ENCODE results near the gene SIT1.

The SIT1 gene

DNA sequence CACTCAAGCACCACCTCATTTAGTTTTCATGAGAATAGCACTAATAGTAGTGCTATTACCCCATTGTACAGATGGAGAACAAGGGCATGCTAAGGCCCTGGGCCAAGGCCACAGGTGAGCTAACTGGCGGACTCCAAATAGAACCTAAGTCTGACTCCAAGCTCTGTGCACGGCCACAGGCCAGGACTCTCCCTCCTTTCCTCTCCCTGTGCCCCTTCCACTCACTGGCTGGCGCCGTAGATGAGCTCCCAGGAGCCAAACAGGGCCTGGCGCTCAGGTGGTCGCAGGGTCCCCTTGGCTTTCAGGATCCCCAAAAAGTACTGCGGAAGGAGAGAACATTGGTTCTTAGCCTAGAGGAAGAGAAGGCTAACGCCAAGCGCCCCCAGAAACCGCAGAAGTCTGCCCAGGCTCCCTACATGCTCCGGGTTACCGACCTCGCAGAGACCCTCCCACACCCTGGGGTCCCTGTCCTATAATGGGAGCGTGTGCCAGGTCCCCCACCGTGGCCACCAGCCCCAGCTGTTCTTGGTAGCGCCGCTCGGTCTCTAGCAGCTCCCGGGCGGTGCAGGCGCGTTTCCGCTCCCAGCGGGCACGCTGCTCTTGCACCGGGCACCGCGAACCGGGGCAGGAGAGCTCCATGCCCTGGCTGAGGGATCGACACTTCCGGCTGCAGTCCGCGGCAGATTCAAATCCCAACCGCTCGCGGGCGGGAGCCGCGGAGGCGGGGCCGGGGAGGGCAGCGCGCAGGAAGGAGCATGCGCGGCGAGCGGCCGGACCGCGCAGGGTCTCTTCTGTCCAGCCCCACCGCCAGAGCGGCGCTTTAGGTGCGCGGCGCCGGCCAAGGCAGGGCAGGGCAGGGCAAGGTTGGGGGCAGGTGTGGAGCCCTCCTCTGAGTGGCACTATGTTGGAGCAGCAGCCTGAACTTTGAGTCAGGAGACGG lies 14.1 kb upstream of the SIT1 start, which contains the start of gene ARHGEF39:
Gene ARHGEF39 (minus strand): TSS at position 665 of the 940 bp plus-strand sequence. CDS start 26 bp downstream, at position 639.
- DNase-seq (ENCODE audit: insufficient read length, low spot score) (peak; percentile 89), FAIRE-seq (peak; percentile 97)

DNA sequence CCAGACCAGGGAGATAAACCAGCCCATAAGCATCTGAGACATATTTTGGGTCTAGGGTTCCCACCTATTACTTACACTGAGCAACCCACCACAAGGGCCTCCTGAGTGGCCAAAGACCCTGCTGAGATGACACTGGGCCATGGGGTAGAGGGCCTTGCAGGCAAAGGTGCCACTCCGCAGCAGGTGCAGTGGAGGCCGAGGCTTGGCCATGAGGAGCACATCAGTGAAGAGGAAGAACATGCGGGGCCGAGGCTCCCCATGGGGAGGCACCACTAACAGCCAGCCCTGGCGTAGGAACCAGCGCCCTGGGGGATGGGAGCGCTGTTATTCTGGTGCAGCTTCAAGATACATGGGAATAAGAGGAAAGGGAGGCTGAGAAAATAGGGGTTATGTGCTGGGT lies 11.7 kb upstream of the SIT1 start:
- TF ChIP-seq POLR2AphosphoS5 (IDR thresholded peaks at IDR 0.05; ENCODE audit: low read depth, low read length) (no peak), SPI1 (IDR thresholded peaks at IDR 0.05; ENCODE audit: low read depth, low read length) (no peak), TAF1 (IDR thresholded peaks at IDR 0.05; ENCODE audit: low read depth, low read length) (no peak)
- DNase-seq (ENCODE audit: insufficient read length, low spot score) (no peak), FAIRE-seq (no peak)

More for the DNA sequence above, 14.1 kb upstream of the SIT1 start, which contains the start of gene ARHGEF39:
- TF ChIP-seq TAF1 (IDR thresholded peaks at IDR 0.05; ENCODE audit: low read depth, low read length), result no peak
- no peak for TF ChIP-seq PAX5 (IDR thresholded peaks at IDR 0.05; ENCODE audit: insufficient read depth, low read length, severe bottlenecking)
- TF ChIP-seq POLR2A (IDR thresholded peaks at IDR 0.05; ENCODE audit: low read depth, low read length), result no peak
- no peak for TF ChIP-seq POU2F2 (IDR thresholded peaks at IDR 0.05; ENCODE audit: low read depth, low read length)
- TF ChIP-seq POLR2AphosphoS5 (IDR thresholded peaks at IDR 0.05; ENCODE audit: low read depth, low read length), result peak; percentile 26; the same call in 1 of the 2 replicates
- no peak for TF ChIP-seq SPI1 (IDR thresholded peaks at IDR 0.05; ENCODE audit: low read depth, low read length)

DNA sequence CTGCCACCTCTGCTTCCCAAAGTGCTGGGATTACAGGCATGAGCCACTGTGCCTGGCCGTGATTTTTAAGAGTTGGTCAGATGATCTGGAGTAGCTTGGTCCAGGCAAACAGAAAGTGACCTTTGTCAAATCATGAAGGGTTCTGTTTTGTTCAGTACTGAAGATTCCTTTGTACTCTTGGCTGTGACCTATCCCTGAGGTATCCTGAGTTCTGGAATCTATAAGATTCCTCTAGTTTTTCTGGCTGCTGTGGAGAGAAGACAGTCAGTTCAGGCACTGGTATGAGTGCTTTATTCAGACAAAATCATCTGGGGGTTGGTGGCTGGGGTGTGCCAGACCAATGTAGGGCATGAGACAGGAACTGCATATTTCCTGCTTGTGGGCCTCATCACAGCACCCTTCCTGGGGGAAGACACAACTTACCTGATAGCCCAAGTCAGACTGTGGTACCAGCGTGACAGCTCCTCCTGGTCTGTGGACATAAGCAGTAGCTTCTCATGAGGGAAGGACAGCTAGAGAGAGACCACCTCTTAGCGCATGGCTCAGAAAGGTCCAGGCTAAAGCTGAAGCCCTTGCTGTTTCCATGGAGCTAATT lies 11.1 kb upstream of the SIT1 start:
- FAIRE-seq, result no peak

DNA sequence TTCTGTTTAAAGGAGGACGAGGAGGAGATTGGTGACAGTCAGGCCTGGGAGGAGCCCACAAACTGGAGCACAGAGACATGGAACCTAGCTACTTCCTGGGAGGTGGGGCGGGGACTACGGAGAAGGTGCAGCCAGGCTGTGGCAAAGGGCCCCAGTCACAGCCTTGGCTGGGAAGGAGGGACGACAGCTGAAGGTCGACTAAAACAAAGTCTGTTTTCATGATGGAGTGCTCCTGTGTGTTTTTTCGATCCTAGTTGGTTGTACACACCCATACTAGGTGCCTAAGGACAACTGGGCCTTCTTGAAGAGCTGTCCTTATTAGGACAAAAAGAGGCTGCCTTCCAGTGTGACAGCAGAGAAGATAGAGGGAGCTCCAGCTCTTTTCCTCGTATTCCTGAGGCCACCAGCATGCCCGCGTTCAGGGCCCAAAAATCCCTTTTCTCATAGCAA lies 10.3 kb upstream of the SIT1 start:
- TF ChIP-seq TAF1 (IDR thresholded peaks at IDR 0.05; ENCODE audit: low read depth, low read length) (no peak), SPI1 (IDR thresholded peaks at IDR 0.05; ENCODE audit: low read depth, low read length) (no peak), POU2F2 (IDR thresholded peaks at IDR 0.05; ENCODE audit: low read depth, low read length) (no peak), POLR2AphosphoS5 (IDR thresholded peaks at IDR 0.05; ENCODE audit: low read depth, low read length) (no peak), POLR2A (IDR thresholded peaks at IDR 0.05; ENCODE audit: low read depth, low read length) (no peak), PAX5 (IDR thresholded peaks at IDR 0.05; ENCODE audit: insufficient read depth, low read length, severe bottlenecking) (no peak)
- FAIRE-seq, result no peak
- DNase-seq (ENCODE audit: insufficient read length, low spot score), result no peak

More for the DNA sequence above, 11.1 kb upstream of the SIT1 start:
- DNase-seq (ENCODE audit: insufficient read length, low spot score), result no peak
- TF ChIP-seq POLR2AphosphoS5 (IDR thresholded peaks at IDR 0.05; ENCODE audit: low read depth, low read length) (no peak), TAF1 (IDR thresholded peaks at IDR 0.05; ENCODE audit: low read depth, low read length) (no peak), POLR2A (IDR thresholded peaks at IDR 0.05; ENCODE audit: low read depth, low read length) (no peak)

DNA sequence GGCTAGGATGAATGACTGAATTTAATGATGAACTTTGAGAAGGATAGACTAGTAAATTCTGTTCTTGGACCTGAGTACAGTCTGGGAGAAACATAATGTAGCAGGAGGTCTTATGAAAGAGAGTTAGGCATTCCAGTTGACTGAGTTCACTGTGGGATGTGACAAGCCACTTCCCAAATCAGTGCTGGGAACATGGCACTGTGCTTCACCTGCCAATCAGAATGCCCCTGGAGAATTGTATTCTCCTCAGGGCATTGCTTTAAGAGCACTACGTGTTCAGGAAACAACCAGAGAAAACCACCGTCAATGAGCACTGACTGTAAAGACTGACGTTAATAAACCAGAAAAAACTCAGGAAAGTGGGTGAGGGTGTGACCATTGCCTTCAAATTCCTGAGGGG lies 8.6 kb upstream of the SIT1 start:
- FAIRE-seq (peak; percentile 35), DNase-seq (ENCODE audit: insufficient read length, low spot score) (no peak)
- TF ChIP-seq TAF1 (IDR thresholded peaks at IDR 0.05; ENCODE audit: low read depth, low read length), result no peak
- no peak for TF ChIP-seq POLR2AphosphoS5 (IDR thresholded peaks at IDR 0.05; ENCODE audit: low read depth, low read length)
- TF ChIP-seq POLR2A (IDR thresholded peaks at IDR 0.05; ENCODE audit: low read depth, low read length), result no peak
- no peak for TF ChIP-seq POU2F2 (IDR thresholded peaks at IDR 0.05; ENCODE audit: low read depth, low read length)
- no peak for TF ChIP-seq PAX5 (IDR thresholded peaks at IDR 0.05; ENCODE audit: insufficient read depth, low read length, severe bottlenecking)
- no peak for TF ChIP-seq SPI1 (IDR thresholded peaks at IDR 0.05; ENCODE audit: low read depth, low read length)

DNA sequence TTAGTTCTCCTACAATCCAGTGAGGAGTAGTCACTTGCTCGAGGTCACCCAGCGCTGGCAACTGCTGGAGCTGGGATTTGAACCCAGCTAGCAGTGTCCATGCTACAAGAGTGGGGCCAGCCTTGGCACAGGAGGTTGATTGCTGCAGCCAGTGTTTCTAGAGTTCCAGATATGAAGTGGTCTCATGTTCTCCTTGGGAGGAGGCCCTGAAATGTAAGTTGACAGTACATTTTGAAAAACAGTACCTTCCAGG lies 8.2 kb upstream of the SIT1 start:
- no peak for FAIRE-seq
- no peak for DNase-seq (ENCODE audit: insufficient read length, low spot score)
- TF ChIP-seq TAF1 (IDR thresholded peaks at IDR 0.05; ENCODE audit: low read depth, low read length), result no peak
- no peak for TF ChIP-seq POU2F2 (IDR thresholded peaks at IDR 0.05; ENCODE audit: low read depth, low read length)
- TF ChIP-seq POLR2A (IDR thresholded peaks at IDR 0.05; ENCODE audit: low read depth, low read length), result no peak
- TF ChIP-seq SPI1 (IDR thresholded peaks at IDR 0.05; ENCODE audit: low read depth, low read length), result no peak
- TF ChIP-seq PAX5 (IDR thresholded peaks at IDR 0.05; ENCODE audit: insufficient read depth, low read length, severe bottlenecking), result no peak
- no peak for TF ChIP-seq POLR2AphosphoS5 (IDR thresholded peaks at IDR 0.05; ENCODE audit: low read depth, low read length)

DNA sequence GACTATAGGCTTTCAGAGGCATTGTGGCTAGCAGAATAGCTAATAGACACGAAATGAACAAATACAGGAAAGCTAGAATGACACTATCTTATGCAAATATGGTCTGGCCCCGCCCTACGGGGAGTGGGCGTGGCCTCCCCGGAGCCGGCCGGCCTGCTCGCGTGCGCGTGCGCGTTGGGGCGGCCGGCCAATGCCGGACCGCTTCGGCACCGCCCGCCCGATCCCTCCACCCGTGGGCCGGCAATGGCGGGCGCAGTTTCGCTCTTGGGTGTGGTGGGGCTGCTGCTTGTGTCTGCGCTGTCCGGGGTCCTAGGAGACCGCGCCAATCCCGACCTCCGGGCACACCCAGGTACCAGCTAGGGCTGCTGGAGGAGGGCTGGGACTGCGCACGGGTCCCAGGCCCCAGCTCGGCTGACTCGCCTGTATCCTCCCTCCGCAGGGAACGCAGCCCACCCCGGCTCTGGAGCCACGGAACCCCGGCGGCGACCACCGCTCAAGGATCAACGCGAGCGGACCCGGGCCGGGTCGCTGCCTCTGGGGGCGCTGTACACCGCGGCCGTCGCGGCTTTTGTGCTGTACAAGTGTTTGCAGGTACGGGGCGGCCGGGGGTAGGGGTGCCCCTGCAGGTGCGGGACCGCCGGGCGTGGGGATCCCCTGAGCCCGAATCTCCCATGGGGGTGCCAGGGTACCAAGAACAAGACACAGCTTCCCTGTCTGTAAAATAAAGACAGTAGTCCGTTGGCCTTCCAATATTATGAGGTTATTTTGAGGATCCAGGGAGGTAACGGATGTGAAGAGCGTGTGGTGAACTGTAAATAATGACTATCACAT lies 7.6 kb upstream of the SIT1 start, which contains the start of gene CCDC107:
Gene CCDC107 (plus strand): TSS at position 156 of the 831 bp plus-strand sequence. CDS start 88 bp downstream, at position 244.
- DNase-seq (ENCODE audit: insufficient read length, low spot score) (peak; percentile 88), FAIRE-seq (peak; percentile 97)
- TF ChIP-seq POLR2A (IDR thresholded peaks at IDR 0.05; ENCODE audit: low read depth, low read length) (peak; percentile 75), POU2F2 (IDR thresholded peaks at IDR 0.05; ENCODE audit: low read depth, low read length) (peak; percentile 94), SPI1 (IDR thresholded peaks at IDR 0.05; ENCODE audit: low read depth, low read length) (no peak), TAF1 (IDR thresholded peaks at IDR 0.05; ENCODE audit: low read depth, low read length) (0 out of 2 replicates have a peak, but pooled peaks have one; percentile 25), POLR2AphosphoS5 (IDR thresholded peaks at IDR 0.05; ENCODE audit: low read depth, low read length) (no peak), PAX5 (IDR thresholded peaks at IDR 0.05; ENCODE audit: insufficient read depth, low read length, severe bottlenecking) (no peak)

DNA sequence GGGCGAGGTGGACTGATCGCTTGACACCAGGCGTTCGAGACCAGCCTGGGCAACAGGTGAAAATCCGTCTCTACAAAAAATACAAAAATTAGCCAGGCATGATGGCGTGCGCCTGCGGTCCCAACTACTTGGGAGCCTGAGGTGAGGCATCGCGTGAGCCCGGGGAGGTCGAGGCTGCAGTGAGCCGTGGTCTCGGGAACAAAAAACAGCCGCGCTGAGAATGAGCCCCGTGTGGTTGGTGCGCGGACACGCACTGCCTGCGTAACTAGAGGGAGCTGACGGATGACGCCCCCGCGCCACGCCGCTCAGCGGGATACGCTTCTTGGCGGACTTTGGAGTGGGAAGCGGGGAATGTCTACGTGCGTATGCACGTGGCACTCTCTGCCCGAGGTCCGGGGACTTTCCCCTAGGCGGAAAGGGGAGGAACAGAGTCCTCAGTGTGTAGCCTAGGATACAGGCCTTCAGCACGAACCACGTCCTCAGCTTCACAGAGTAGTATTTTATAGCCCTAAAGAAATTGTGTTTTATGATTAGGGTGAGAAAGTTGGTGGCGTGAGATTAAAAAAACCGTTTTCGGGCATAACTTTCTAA lies 6.9 kb upstream of the SIT1 start, which contains the start of gene RMRP:
Gene RMRP (minus strand): TSS at position 474 of the 591 bp plus-strand sequence.
- FAIRE-seq, result no peak
- peak; percentile 70 for TF ChIP-seq SPI1 (IDR thresholded peaks at IDR 0.05; ENCODE audit: low read depth, low read length)
- TF ChIP-seq POU2F2 (IDR thresholded peaks at IDR 0.05; ENCODE audit: low read depth, low read length), result no peak
- no peak for TF ChIP-seq POLR2AphosphoS5 (IDR thresholded peaks at IDR 0.05; ENCODE audit: low read depth, low read length)
- no peak for TF ChIP-seq PAX5 (IDR thresholded peaks at IDR 0.05; ENCODE audit: insufficient read depth, low read length, severe bottlenecking)
- no peak for TF ChIP-seq POLR2A (IDR thresholded peaks at IDR 0.05; ENCODE audit: low read depth, low read length)
- TF ChIP-seq TAF1 (IDR thresholded peaks at IDR 0.05; ENCODE audit: low read depth, low read length), result no peak
- DNase-seq (ENCODE audit: insufficient read length, low spot score), result peak; percentile 84

Measured in GM12891 (cell line).